Fibroblast of lung (primary cell): ENCODE results near the gene PCBP3. TPM values are rescaled to one million over a fixed set of nuclear protein-coding genes. Genes with fewer than 3 reads are reported as not detected.

Experiments
- DNase-seq, 2 donors: peaks; one replicate each; pipeline versions ENCODE4 v3.0.0 to v3.0.0-alpha.2; 2010; ENCODE audit warnings: low read depth in 2 of 2
- H2AFZ ChIP-seq: 2 replicates; pipeline ENCODE4 v1.5.1; 2012; ENCODE audit warnings: low read length, control low read depth, inconsistent platforms
- H3K27ac ChIP-seq: 2 replicates; pipeline ENCODE4 v1.5.1; 2011; ENCODE audit warnings: low read length, control low read depth; ENCODE audit not compliant: insufficient read depth
- H3K27me3 ChIP-seq: 2 replicates; pipeline ENCODE4 v1.5.1; 2011; ENCODE audit warnings: mild to moderate bottlenecking, low read length; ENCODE audit not compliant: control insufficient read depth, insufficient read depth
- H3K36me3 ChIP-seq: 2 replicates; pipeline ENCODE4 v1.5.1; 2011; ENCODE audit warnings: low read length; ENCODE audit not compliant: control insufficient read depth, insufficient read depth
- H3K4me1 ChIP-seq: 2 replicates; pipeline ENCODE4 v1.5.1; 2011; ENCODE audit warnings: low read length; ENCODE audit not compliant: control insufficient read depth, insufficient read depth; ENCODE audit errors: extremely low read depth
- H3K4me2 ChIP-seq: 2 replicates; pipeline ENCODE4 v1.5.1; 2011; ENCODE audit warnings: low read length, control low read depth; ENCODE audit not compliant: insufficient read depth; ENCODE audit errors: extremely low read depth
- H3K4me3 ChIP-seq, 4 experiments: fragments of 200-600 bp in 1 of 4; sonication (generic) in 1 of 4; replicated peaks in 1 of 4; 2 replicates each; pipeline ENCODE4 v1.5.1; 2011 to 2016; ENCODE audit warnings: low read length in 4 of 4, low read depth in 3 of 4, mild to moderate bottlenecking in 3 of 4, control low read depth in 2 of 4, inconsistent platforms in 1 of 4, mixed read lengths in 1 of 4; ENCODE audit not compliant: insufficient read depth in 1 of 4; ENCODE audit errors: control extremely low read depth in 1 of 4
- H3K79me2 ChIP-seq: 2 replicates; pipeline ENCODE4 v1.5.1; 2012; ENCODE audit warnings: mild to moderate bottlenecking, low read length, inconsistent platforms; ENCODE audit not compliant: control insufficient read depth, insufficient read depth
- H3K9ac ChIP-seq: 2 replicates; pipeline ENCODE4 v1.5.1; 2011; ENCODE audit warnings: mild to moderate bottlenecking, low read length, control low read depth; ENCODE audit not compliant: insufficient read depth
- H3K9me3 ChIP-seq: 2 replicates; pipeline ENCODE4 v1.5.1; 2012; ENCODE audit warnings: low read depth, low read length; ENCODE audit not compliant: control insufficient read depth, insufficient read depth
- H4K20me1 ChIP-seq: 2 replicates; pipeline ENCODE4 v1.5.1; 2011; ENCODE audit warnings: low read length; ENCODE audit not compliant: control insufficient read depth, insufficient read depth; ENCODE audit errors: extremely low read depth
- CTCF ChIP-seq, 2 donors: IDR thresholded peaks in 1 of 2; conservative IDR thresholded peaks in 1 of 2; 1 replicate in 1 of 2; 2 replicates in 1 of 2; pipeline ENCODE4 v1.5.1; 2011 to 2012; ENCODE audit warnings: low read length in 2 of 2, control low read depth in 1 of 2, inconsistent platforms in 1 of 2, low read depth in 1 of 2, mild to moderate bottlenecking in 1 of 2
- EZH2 ChIP-seq: IDR thresholded peaks from 2 replicates; pipeline ENCODE4 v1.5.1; 2012; ENCODE audit warnings: low read length, control low read depth, mild to moderate bottlenecking; ENCODE audit errors: missing control alignments
- polyA plus RNA-seq, 2 donors: library from polyadenylated mRNA; depleted of rRNA in 1 of 2; stranded (reverse) in 1 of 2; unstranded in 1 of 2; fragments of >200 nt; gene quantifications; 2 replicates each; pipeline ENCODE4 v1.2.1, GENCODE V29; 2011 to 2012; ENCODE audit warnings: missing spikeins in 1 of 2
- total RNA-seq: library from RNA; depleted of rRNA; stranded (reverse); fragments of >200 nt; gene quantifications from 2 replicates; pipeline ENCODE4 v1.2.1, GENCODE V29; 2014

Gene PCBP3
- total and polyA plus RNA-seq, 2 donors (not counting 1 experiment from before 2014, with no cell fraction given): 0.51 to 1.7 TPM

- H3K27ac ChIP-seq: no peak overlapping the region
- H2AFZ ChIP-seq: no peak overlapping the region
- peaks cover 5% of the 10 kb centered on the region for H3K27me3 ChIP-seq
- no peak overlapping the region for H3K9ac ChIP-seq
- no peak for DNase-seq
- no peaks in the 10 kb centered on the region for H3K9me3 ChIP-seq
- no peaks in the 10 kb centered on the region for H3K79me2 ChIP-seq
- H3K4me1 ChIP-seq: no peaks in the 10 kb centered on the region
- H3K4me3 ChIP-seq: no peak overlapping the region
- H3K36me3 ChIP-seq: no peaks in the 10 kb centered on the region
- no peaks in the 10 kb centered on the region for H4K20me1 ChIP-seq
- TF ChIP-seq EZH2: no peak
- no peak for TF ChIP-seq CTCF (conservative IDR thresholded peaks at IDR 0.05 in 1 of 2, IDR thresholded peaks at IDR 0.05 in 1 of 2; ENCODE audit: low read depth in 1 of 2, low read length in 2 of 2)
- no peak overlapping the region for H3K4me2 ChIP-seq
Measured at GRCh38 chr21:45740088-45740440, 96.5 kb downstream of the PCBP3 start.

- Histone ChIP-seq H3K79me2 (no peaks in the 10 kb centered on the region), H3K27ac (no peak overlapping the region), H4K20me1 (no peaks in the 10 kb centered on the region), H2AFZ (no peak overlapping the region), H3K27me3 (no peaks in the 10 kb centered on the region), H3K4me1 (no peaks in the 10 kb centered on the region), H3K9me3 (no peaks in the 10 kb centered on the region), H3K4me3 (no peak overlapping the region), H3K36me3 (no peaks in the 10 kb centered on the region), H3K9ac (no peak overlapping the region), H3K4me2 (no peak overlapping the region)
- no peak for TF ChIP-seq EZH2
- TF ChIP-seq CTCF (conservative IDR thresholded peaks at IDR 0.05 in 1 of 2, IDR thresholded peaks at IDR 0.05 in 1 of 2; ENCODE audit: low read depth in 1 of 2, low read length in 2 of 2): no peak
- DNase-seq: peak in 1 of 2 donors; percentile 9
Measured at GRCh38 chr21:45740491-45741357, 97.2 kb downstream of the PCBP3 start.

- H3K4me3 ChIP-seq: no peak overlapping the region
- H3K4me1 ChIP-seq: no peaks in the 10 kb centered on the region
- no peaks in the 10 kb centered on the region for H3K36me3 ChIP-seq
- DNase-seq: no peak
- H3K9me3 ChIP-seq: no peaks in the 10 kb centered on the region
- H4K20me1 ChIP-seq: no peaks in the 10 kb centered on the region
- no peak overlapping the region for H3K4me2 ChIP-seq
- H3K27ac ChIP-seq: no peak overlapping the region
- H3K9ac ChIP-seq: no peak overlapping the region
- no peaks in the 10 kb centered on the region for H3K79me2 ChIP-seq
- TF ChIP-seq EZH2 (no peak), CTCF (conservative IDR thresholded peaks at IDR 0.05 in 1 of 2, IDR thresholded peaks at IDR 0.05 in 1 of 2; ENCODE audit: low read depth in 1 of 2, low read length in 2 of 2) (no peak)
- H2AFZ ChIP-seq: no peak overlapping the region
- H3K27me3 ChIP-seq: no peaks in the 10 kb centered on the region
Measured at GRCh38 chr21:45741691-45742090, 98.2 kb downstream of the PCBP3 start.
